ENCODE data around the gene ASIC4. TPM values are rescaled to one million over a fixed set of nuclear protein-coding genes. Genes with fewer than 3 reads are reported as not detected.

Gene ASIC4
- polyA plus RNA-seq, 1 donor = 0.20 TPM

GRCh38 chr2:219480004-219480403 is 34.3 kb upstream of the ASIC4 start:
- no peak for DNase-seq

- no peak for DNase-seq
Observed at GRCh38 chr2:219482674-219483405, 31.4 kb upstream of the ASIC4 start.

- DNase-seq = no peak
Observed at GRCh38 chr2:219483451-219484342, 30.6 kb upstream of the ASIC4 start.

- no peak for DNase-seq
Observed at GRCh38 chr2:219484343-219485200, 29.7 kb upstream of the ASIC4 start.

- DNase-seq = no peak
Observed at GRCh38 chr2:219485201-219485580, 29.1 kb upstream of the ASIC4 start.

- DNase-seq = no peak
Observed at GRCh38 chr2:219486380-219486959, 27.8 kb upstream of the ASIC4 start.

- no peak for DNase-seq
Observed at GRCh38 chr2:219488149-219488843, 26.0 kb upstream of the ASIC4 start.

GRCh38 chr2:219488844-219489194 is 25.5 kb upstream of the ASIC4 start:
- DNase-seq = no peak

- DNase-seq = no peak
Observed at GRCh38 chr2:219489315-219489714, 25.0 kb upstream of the ASIC4 start.

- DNase-seq = no peak
Observed at GRCh38 chr2:219490186-219490585, 24.1 kb upstream of the ASIC4 start.

GRCh38 chr2:219490600-219491130 is 23.6 kb upstream of the ASIC4 start:
- no peak for DNase-seq

GRCh38 chr2:219491278-219491963 is 22.9 kb upstream of the ASIC4 start:
- no peak for DNase-seq

- DNase-seq = no peak
Observed at GRCh38 chr2:219492575-219492974, 21.7 kb upstream of the ASIC4 start.

- no peak for DNase-seq
Observed at GRCh38 chr2:219493086-219493485, 21.2 kb upstream of the ASIC4 start.

GRCh38 chr2:219494952-219495530 is 19.2 kb upstream of the ASIC4 start:
- no peak for DNase-seq

GRCh38 chr2:219495531-219496122 is 18.7 kb upstream of the ASIC4 start:
- DNase-seq = no peak

GRCh38 chr2:219496247-219496824 is 17.9 kb upstream of the ASIC4 start:
- DNase-seq = no peak

GRCh38 chr2:219496825-219497494 is 17.3 kb upstream of the ASIC4 start:
- no peak for DNase-seq
